Kidney epithelial cell (primary cell): ENCODE results near the gene KRT5. TPM values are rescaled to one million over a fixed set of nuclear protein-coding genes. Genes with fewer than 3 reads are reported as not detected.
A peak's percentile ranks its signal among the peaks of the same experiment; 100 is the strongest.

Source experiments
- DNase-seq: peaks from one replicate; pipeline ENCODE4 v3.0.0-alpha.2; 2010; ENCODE audit warnings: low read depth
- H3K27me3 ChIP-seq: 2 replicates; pipeline ENCODE4 v1.6.0; 2011; ENCODE audit warnings: low read length; ENCODE audit not compliant: control insufficient read depth, insufficient read depth
- H3K36me3 ChIP-seq: 2 replicates; pipeline ENCODE4 v1.5.1; 2011; ENCODE audit warnings: low read length; ENCODE audit not compliant: control insufficient read depth, insufficient read depth
- H3K4me3 ChIP-seq: 2 replicates; pipeline ENCODE4 v1.5.1; 2011; ENCODE audit warnings: low read depth, mild to moderate bottlenecking, control low read depth, low read length
- CTCF ChIP-seq: IDR thresholded peaks from 2 replicates; pipeline ENCODE4 v1.5.1; 2011; ENCODE audit warnings: mild to moderate bottlenecking, moderate library complexity, low read length, control low read depth, inconsistent platforms; ENCODE audit not compliant: insufficient read depth, poor library complexity, severe bottlenecking
- total RNA-seq: library from RNA; depleted of rRNA; stranded (reverse); fragments of >200 nt; gene quantifications from 2 replicates; pipeline ENCODE4 v1.2.3, GENCODE V29; 2015

The KRT5 gene
- total RNA-seq: not detected in 2 replicates

GRCh38 chr12:52519826-52520662, at the start of gene KRT5:
TSS of gene KRT5 (minus strand) at chr12:52520394. CDS start at chr12:52520296, 98 bp downstream.
- DNase-seq: no peak
- peaks cover 19% of the 10 kb centered on the region for H3K27me3 ChIP-seq
- no peaks in the 10 kb centered on the region for H3K36me3 ChIP-seq
- H3K4me3 ChIP-seq: no peak within 1 kb of the TSS
- TF ChIP-seq CTCF: no peak

GRCh38 chr12:52568111-52568510, 47.9 kb upstream of the KRT5 start:
- no peaks in the 10 kb centered on the region for H3K36me3 ChIP-seq
- H3K27me3 ChIP-seq: peaks cover 9% of the 10 kb centered on the region
- TF ChIP-seq CTCF: no peak

GRCh38 chr12:52566847-52567291, 46.7 kb upstream of the KRT5 start:
- no peak for DNase-seq
- TF ChIP-seq CTCF: no peak
- H3K27me3 ChIP-seq: peaks cover 10% of the 10 kb centered on the region
- H3K4me3 ChIP-seq: no peak overlapping the region
- no peaks in the 10 kb centered on the region for H3K36me3 ChIP-seq

More at GRCh38 chr12:52568111-52568510, 47.9 kb upstream of the KRT5 start:
- no peak for DNase-seq
- no peak overlapping the region for H3K4me3 ChIP-seq

GRCh38 chr12:52564582-52564981, 44.4 kb upstream of the KRT5 start:
- H3K4me3 ChIP-seq: no peak overlapping the region
- DNase-seq: no peak
- H3K36me3 ChIP-seq: no peaks in the 10 kb centered on the region
- TF ChIP-seq CTCF: no peak
- H3K27me3 ChIP-seq: peaks cover 11% of the 10 kb centered on the region

- DNase-seq: no peak
- H3K4me3 ChIP-seq: no peak overlapping the region
- H3K27me3 ChIP-seq: peaks cover 13% of the 10 kb centered on the region
- peak; percentile 21 for TF ChIP-seq CTCF
- H3K36me3 ChIP-seq: no peaks in the 10 kb centered on the region
Observed at GRCh38 chr12:52561880-52562449, 41.8 kb upstream of the KRT5 start.
